Prostate gland (tissue), 2 donors: Measurements from ENCODE around the gene HOXB1.

Experiments
- CTCF ChIP-seq, 4 experiments: fragments of 200-600 bp in 2 of 4; fragments of 450-650 bp in 2 of 4; sonication (generic) in 2 of 4; IDR thresholded peaks; 1 replicate in 3 of 4; 2 replicates in 1 of 4; pipeline ENCODE4 v1.5.1; 2016 to 2019; ENCODE audit warnings: antibody characterized with exemption in 4 of 4, mild to moderate bottlenecking in 2 of 4, moderate library complexity in 2 of 4
- POLR2A ChIP-seq: fragments of 450-650 bp; IDR thresholded peaks from one replicate; pipeline ENCODE4 v1.6.1; 2016; ENCODE audit warnings: antibody characterized with exemption, mild to moderate bottlenecking
- POLR2AphosphoS5 ChIP-seq: sonication (generic); formaldehyde crosslinking; IDR thresholded peaks from one replicate; pipeline ENCODE4 v1.6.1; 2017; ENCODE audit warnings: antibody characterized with exemption

GRCh38 chr17:48519427-48519826, 11.4 kb downstream of the HOXB1 start:
- no peak for TF ChIP-seq CTCF (IDR thresholded peaks at IDR 0.05)
- no peak for TF ChIP-seq POLR2AphosphoS5
- TF ChIP-seq POLR2A = no peak
